Measurements from ENCODE around the gene ZBED2.
"Not testable (repeated sequence)": the region's sequence is repeated elsewhere in the genome, so short reads cannot be mapped to it uniquely, and the experiment has no call there.

ZBED2 gene

DNA sequence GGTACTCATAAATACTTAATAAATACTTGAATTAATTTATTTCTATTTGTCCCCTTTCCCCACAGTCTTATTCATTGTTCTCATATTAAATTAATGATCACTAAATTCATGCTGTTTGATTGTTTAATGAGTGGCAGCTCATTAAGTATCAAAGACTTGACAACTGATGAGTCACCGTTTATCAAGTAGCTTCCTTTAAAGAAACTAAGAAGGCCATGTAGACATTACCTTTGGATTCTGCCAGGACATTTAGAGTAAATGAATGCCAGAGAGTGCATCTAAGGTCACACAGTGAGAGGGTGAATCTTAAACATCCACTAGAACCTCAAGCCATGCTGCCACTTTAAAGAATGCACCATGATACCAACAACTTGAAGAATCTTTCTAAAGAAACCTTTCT is 23.9 kb downstream of the ZBED2 start:
- no peak for DNase-seq

- no peak for DNase-seq
Measured at GRCh38 chr3:111570404-111571030, 24.6 kb downstream of the ZBED2 start.

GRCh38 chr3:111568911-111569310 is 26.2 kb downstream of the ZBED2 start:
- no peak for DNase-seq

DNA sequence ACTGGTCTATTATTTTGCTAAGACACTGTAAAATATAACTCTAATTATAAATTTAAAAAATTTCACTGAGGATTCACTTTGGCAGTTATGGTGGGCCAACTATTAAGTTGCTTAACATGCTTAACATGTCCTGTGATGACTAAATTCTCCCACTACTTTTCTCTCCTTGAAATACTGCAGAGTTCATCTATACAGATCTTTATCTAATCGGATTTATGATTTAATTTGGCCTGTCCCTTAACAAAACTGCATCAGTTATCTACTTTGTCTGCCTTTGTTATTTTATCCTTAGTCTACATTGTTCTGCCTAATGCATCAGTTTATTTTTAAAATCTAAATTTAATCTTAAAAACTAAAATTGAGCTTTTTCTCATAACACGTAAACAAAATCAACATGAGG is 26.8 kb downstream of the ZBED2 start:
- no peak for DNase-seq

DNA sequence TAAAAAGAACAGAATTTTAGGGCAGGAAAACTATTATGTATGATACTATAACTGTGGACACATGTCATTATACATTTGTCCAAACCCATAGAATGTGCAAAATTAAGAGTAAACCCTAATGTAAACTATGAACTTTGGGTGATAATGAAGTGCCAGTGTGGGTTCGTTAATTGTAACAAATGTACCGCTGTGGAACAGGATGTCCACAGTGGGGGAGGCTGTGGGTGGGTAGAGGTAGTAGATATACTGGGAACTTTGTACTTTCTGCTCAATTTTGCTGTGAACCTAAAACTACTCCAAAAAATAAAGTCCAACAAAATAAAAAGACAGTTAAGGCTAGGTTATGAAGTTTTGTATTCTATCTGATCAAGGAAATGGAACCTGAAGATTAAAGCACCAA is 28.3 kb downstream of the ZBED2 start:
- no peak for DNase-seq

- not testable (repeated sequence) for DNase-seq
Measured at GRCh38 chr3:111561902-111562301, 33.2 kb downstream of the ZBED2 start.

DNA sequence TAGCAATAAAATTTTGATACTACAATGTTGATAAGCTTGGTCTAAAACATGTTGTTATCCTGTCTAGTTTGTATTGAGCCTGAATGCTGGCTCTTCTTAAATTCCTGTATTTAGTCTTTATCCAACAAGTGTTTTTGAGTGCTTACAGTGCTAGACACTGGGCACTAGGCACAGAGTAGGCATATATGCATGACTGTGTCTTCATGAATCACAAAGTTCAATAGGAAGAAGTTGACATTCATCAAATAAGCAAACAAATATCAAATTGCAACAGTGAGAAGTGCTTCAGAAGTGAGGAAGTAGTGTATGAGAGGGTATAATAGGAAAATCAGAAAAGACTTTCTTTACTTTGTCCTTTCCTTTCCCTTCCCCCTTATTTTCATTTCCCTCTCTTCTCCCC is 46.4 kb downstream of the ZBED2 start:
- DNase-seq: no peak

GRCh38 chr3:111548092-111548491 is 47.1 kb downstream of the ZBED2 start:
- no peak for DNase-seq

DNA sequence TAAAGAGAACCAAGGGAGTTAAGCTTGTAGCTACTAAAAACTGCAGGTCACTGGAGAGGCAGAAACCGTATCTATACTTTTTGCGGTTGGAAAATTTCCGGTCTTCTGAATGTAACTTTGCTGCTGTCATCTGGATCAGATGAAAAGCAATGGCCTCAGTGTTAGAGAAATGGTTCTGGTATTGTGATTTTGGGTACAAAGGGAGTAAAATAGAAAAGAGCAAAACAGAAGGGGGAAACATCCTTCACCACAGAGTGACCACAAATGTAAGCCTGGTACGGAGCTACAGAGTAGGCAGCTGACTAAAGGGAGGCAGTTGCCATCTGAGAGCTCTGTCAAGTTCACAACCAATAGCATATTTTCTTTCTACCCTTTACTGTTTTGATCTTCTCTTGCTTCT is 47.5 kb downstream of the ZBED2 start:
- DNase-seq: no peak

DNA sequence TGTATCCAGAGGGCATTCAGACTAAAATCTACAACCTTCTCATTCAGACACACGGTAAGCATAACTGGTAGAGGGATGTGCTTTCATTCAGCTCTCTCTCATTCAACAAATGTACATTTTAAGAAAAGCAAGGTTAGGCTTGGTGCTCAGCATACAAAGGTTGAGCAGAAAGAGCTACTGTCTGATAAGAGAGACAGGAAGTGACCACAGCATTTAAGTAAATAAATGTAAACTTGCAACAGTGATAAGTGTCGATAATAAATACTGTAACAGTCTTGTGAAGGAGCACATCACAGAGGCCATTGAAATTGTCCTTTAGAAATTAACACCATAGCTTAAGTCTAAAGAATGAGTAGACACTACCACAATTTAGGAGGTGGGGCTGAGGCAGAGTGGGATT is 49.8 kb downstream of the ZBED2 start:
- no peak for DNase-seq
